ENCODE results near the gene ASGR2.

DNA sequence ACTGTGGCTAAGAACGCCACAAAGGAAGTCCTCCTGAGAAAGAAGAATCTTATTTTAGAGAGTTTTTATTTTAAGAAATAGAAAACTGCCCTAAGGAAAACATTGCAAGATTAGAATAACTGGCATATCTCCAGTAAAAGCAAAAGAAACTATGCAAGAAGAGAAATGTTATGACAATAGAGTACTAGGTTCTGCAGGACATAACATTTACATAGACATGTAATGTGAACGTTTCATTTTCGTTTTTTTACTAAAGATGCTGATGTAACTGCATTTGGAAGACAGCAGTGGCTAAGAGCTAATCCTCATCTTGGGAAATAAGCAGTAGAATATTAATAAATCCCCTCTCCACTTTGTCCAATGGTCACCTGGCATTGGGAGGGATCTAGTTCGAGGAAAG, 7.8 kb upstream of the ASGR2 start:
- TF ChIP-seq EP300 (conservative IDR thresholded peaks at IDR 0.05; ENCODE audit: poor library complexity, severe bottlenecking) (no peak), POLR2AphosphoS5 (IDR thresholded peaks at IDR 0.05) (no peak), RAD21 (conservative IDR thresholded peaks at IDR 0.05) (no peak), EZH2 (IDR thresholded peaks at IDR 0.05; ENCODE audit: borderline replicate concordance, insufficient read depth, low read length, poor library complexity, severe bottlenecking) (no peak), SMC3 (conservative IDR thresholded peaks at IDR 0.05; ENCODE audit: poor library complexity) (no peak), TAF1 (IDR thresholded peaks at IDR 0.05; ENCODE audit: low read depth) (no peak)
- TF ChIP-seq, protein P1, sequence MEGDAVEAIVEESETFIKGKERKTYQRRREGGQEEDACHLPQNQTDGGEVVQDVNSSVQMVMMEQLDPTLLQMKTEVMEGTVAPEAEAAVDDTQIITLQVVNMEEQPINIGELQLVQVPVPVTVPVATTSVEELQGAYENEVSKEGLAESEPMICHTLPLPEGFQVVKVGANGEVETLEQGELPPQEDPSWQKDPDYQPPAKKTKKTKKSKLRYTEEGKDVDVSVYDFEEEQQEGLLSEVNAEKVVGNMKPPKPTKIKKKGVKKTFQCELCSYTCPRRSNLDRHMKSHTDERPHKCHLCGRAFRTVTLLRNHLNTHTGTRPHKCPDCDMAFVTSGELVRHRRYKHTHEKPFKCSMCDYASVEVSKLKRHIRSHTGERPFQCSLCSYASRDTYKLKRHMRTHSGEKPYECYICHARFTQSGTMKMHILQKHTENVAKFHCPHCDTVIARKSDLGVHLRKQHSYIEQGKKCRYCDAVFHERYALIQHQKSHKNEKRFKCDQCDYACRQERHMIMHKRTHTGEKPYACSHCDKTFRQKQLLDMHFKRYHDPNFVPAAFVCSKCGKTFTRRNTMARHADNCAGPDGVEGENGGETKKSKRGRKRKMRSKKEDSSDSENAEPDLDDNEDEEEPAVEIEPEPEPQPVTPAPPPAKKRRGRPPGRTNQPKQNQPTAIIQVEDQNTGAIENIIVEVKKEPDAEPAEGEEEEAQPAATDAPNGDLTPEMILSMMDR (IDR thresholded peaks at IDR 0.05; ENCODE audit: poor library complexity, severe bottlenecking): no peak
